Hematopoietic multipotent progenitor cell treated with erythropoietin and hydrocortisone succinate and interleukin-3 and kit ligand, for 4 days (in vitro differentiated cells): Measurements from ENCODE around the gene TAS1R2.
"Not testable (repeated sequence)": the region's sequence is repeated elsewhere in the genome, so short reads cannot be mapped to it uniquely, and the experiment has no call there.

Experiments used
- DNase-seq: peaks from one replicate; pipeline ENCODE4 v3.0.0-alpha.2; 2015

The TAS1R2 gene

DNA sequence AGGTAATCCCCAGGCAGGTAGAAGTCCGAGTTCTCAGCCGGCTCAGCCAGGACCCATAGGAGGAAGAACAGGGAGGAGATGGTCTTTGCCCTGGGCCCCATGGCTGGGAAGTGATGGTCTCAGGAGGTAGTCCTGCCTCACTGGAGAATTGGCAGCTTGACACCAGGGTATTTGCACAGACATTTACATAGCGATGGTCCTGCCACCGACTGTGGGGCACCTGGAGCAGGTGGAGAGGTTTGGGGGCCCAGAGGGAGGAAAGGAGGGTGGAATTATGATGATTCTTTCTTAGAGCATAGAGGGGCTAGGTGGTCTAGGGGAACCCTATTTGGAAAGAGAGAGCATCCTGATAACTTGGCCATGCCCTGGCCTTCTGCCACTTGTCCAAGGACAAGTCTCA lies at the start of gene TAS1R2:
Gene TAS1R2, minus strand, starts transcription at position 101 of the 400 bp plus-strand sequence. Its CDS starts 0 bp downstream, at position 101.
- DNase-seq, result no peak

DNA sequence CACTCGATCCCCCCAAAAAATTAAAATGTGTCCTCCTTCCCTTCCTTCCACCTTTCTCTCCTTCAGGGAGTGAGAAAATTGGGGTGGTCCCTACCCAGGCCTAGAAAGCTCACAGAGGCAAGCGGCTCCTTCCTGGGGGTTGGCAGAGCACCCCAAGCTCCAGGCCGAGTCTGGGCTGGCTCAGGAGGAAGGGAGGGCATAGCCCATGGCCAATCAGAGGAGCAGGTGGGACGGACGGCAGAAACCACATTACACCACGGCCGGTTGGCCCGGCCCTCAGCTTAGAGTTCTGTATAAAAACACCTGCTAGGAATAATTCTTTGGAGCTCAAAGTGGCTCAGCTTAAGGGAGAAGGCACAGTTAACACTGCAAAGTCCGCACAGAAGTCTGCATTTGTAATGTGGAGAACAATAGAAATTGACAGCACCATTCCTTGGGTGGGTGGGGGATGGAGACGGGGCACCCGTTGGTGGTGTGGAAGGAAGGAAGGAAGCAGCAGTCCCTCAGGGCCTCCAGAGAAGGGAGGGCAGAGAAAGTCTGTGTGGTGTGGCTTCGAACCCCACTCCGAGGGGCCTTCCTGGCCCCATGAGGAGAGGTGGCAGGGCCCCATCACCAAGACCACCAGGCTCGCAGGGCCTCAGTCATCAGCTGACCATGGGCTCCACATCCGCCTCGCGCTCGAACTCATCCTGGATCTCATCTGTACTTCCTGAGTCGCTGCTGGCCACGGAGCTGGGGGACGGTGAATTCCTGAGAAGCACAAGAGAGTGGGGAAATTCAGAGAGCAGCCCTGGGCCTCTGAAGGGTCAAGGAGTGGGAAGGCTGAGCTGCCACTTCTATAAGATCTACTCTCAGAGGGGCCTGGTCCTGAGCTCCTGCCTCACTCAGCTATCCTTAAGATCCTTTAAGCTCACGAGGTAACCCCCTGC lies 48.7 kb upstream of the TAS1R2 start:
- DNase-seq, result peak; percentile 95

DNA sequence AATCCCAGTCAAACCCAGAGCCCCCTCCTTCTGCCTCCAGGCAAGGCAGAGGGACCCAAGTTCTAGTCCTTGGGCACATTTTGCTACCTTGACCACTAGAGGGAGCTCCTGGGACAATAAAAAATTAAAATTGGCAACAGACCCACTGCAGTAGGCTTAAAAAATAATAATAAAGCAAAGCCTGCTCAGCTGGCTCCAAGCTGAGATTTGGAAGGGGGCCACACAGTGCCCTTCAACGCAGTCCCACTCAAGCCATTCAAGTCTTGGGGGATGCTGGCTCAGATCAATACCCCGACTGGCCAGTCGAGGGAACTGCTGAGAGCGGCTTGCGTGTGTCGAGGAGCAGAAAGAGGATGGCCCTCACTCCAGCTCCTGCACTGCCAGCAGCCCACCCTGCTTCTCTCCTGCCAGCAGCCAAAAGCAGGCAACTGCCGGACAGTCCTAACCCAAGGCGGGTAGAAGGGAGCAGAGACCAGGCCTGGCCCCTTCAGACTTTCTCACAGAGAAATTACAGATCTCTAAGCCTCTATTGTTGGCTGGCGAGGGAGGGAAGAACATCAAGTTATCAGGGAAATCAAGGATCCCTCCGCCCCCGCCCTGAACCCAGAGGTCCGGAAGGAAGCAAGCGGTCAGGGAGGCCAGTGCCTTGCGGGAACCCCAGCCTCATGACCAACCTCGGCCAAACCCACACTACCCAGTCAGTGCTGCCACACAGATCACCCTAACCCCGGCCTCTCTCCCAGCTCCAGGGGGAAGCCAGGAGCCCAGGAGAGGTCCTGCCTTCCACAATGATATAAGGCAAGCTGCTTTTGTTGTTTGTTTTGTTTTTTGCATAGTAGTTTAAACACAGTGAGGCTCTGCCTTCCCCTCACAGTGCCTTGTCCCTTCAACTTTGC lies 47.8 kb upstream of the TAS1R2 start:
- DNase-seq, result peak; percentile 86

GRCh38 chr1:18903291-18903756 lies 43.9 kb upstream of the TAS1R2 start:
- DNase-seq, result no peak

- DNase-seq, result peak; percentile 99
These were observed 43.2 kb upstream of the TAS1R2 start, which contains the start of gene ALDH4A1 for GRCh38 chr1:18902523-18903290. TSS of gene ALDH4A1 (minus strand) at chr1:18902555. CDS start at chr1:18902523, 32 bp downstream.

DNA sequence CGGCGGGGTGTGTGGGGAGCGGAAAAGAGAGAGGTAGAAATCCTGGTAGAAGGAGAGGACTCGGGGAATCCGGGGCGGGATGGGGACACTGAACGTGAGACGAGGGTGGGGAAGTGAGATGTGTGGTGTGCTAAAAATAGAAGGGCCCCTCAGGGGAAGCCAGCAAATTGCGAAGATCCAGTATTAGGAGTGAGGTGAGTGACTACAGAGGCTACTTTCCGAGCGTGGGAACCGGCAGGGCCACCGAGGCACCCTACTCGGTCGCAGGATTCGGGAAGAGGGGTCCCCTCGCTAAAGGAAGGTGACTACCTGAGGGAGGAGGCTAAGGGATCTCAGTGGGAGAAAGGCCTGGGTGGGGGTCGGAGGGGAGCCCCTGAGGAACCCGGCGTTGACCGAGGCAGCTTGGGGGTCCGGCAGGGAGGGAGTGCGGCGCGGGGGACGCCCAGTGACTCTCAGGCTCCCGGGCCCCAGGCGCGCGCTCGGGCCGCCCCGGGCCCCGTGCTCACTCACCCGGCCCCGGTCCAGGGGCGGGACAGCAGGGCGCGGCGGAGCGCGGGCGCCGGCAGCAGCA lies 42.6 kb upstream of the TAS1R2 start:
- DNase-seq, result no peak

- no peak for DNase-seq
These were observed 41.9 kb upstream of the TAS1R2 start for GRCh38 chr1:18901147-18901951.

GRCh38 chr1:18900303-18900841 lies 40.9 kb upstream of the TAS1R2 start:
- DNase-seq, result no peak

DNA sequence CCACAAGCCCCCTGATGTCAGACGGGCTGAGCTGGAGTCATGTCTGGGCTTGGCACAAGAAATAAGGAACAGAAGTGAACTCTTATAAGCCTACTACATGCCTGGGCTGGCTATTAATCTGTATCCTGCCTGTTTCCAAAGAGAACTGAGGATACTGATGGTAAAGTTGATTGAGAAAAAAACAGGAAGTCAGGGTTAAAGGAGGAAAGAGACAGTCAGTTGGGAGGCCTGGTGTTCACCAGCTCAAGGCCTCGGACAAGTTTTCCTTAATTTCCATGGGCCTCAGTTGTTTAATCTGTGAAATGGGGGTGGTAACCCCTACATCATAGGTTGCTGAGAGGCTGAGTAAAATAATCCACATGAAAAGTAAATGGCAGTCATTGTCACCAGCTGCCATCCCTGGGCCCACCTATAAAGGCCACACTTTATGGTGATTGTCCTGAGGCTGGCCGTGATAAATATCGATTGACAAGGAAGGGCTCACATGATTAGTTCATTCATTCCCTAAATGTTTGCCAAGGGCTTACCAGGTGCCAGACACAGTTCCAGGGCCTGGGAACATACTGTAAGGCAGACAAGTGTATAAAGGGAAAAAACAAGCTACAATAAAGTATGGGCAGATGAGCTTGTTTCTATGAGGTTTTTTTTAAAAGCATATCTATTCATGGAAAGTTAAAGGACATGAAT lies 40.0 kb upstream of the TAS1R2 start:
- DNase-seq, result peak; percentile 41

GRCh38 chr1:18898567-18898966 lies 39.1 kb upstream of the TAS1R2 start:
- DNase-seq, result no peak

DNA sequence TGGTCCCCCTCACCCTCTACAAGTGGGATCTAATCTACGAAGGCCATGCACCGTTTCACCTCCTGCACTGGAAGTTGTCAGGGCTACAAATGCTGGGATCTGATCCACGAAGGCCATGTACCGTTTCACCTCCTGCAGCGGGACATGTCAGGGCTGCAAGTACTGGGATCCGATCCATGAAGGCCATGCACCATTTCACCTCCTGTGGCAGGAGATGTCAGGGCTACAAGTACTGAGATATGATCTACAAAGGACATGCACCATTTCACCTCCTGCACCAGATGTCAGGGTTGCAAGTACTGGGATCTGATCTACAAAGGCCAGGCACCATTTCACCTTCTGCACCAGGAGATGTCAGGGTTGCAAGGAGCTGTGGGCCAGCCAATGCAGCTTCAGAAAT lies 35.9 kb upstream of the TAS1R2 start:
- no peak for DNase-seq

DNA sequence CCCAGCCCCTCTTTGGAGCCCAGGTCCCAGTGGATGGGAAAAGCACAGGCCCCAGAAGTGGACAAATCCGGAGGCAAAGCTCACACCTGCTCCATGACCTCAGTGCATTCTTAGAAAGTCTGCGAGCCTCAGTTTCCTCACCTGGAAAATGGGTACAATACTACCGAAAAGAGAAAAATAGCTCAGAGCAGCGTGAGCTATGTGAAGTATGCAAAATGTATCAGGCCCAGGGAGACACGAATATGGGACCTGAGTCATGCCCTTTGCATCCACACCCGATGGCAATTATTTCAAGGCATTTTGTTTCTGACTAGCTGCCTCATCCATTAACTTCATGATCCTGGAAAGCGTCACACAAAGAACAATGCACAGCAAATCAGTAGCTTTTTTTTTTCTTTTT lies 33.7 kb upstream of the TAS1R2 start:
- DNase-seq, result no peak

GRCh38 chr1:18891858-18892257 lies 32.4 kb upstream of the TAS1R2 start:
- DNase-seq, result not testable (repeated sequence)

DNA sequence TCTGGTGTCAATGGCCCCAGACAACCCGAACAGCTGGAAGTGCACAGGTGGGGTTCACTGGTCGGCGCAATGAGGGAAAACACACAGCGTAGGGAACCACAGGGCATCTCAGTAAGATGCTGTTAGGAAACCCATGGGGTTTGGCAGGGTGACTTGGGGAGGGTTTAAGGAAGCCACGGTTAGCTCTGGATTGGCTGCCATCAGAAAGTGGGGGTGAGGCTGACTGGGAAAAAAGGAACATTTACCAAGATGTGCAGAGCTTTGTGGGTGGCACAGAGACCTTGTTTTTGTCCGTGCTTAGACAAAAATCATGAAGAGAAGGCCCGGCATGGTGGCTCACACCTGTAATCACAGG lies 31.9 kb upstream of the TAS1R2 start:
- DNase-seq, result no peak

DNA sequence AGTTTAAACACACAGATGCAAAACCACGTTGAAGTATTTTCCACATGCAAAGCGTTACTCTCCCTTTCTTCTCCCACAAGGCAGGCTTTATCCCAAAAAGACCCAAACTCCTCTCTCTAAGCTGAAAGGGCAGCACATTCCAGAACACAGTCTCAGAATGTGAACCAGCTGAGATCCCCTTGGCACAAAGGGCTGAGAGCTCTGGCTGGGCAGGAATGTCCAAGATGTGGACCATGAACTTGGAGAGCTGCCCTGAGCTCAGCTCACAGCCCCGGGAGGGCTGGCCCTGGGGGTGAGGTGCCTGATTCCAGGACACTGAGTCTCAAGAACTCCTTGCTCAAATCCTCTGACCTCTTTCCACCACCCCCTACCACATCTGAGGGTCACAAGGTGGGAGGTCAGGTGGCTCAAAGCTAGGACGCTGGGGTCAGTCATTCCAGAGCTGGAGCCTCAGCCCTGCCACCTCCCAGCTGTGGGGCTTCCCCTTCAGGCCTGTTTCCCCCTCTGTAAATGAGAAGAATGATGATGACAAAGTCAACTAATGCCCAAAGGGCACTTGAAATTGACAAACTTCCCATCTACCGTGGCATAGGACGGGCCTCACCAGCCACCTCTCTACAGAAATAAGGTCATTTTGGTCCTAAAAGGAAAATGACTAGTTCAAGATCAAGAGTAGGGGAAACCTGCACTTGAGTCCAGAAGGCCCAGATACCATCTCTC lies 31.4 kb upstream of the TAS1R2 start:
- no peak for DNase-seq

- no peak for DNase-seq
These were observed 26.5 kb upstream of the TAS1R2 start for GRCh38 chr1:18886003-18886335.

GRCh38 chr1:18885311-18886002 lies 26.0 kb upstream of the TAS1R2 start:
- no peak for DNase-seq

- no peak for DNase-seq
These were observed 25.3 kb upstream of the TAS1R2 start for GRCh38 chr1:18884727-18885126.

GRCh38 chr1:18884419-18884717 lies 24.9 kb upstream of the TAS1R2 start:
- no peak for DNase-seq
